Panc1 (cell line): ENCODE data around the gene AGPAT4.

ENCODE experiments used
- POLR2AphosphoS5 ChIP-seq: IDR thresholded peaks from 2 replicates; pipeline ENCODE4 v1.6.1; 2012; ENCODE audit warnings: mild to moderate bottlenecking, low read depth, low read length, moderate library complexity
- TCF7L2 ChIP-seq: IDR thresholded peaks from 2 replicates; pipeline ENCODE4 v1.6.1; 2011; ENCODE audit warnings: mild to moderate bottlenecking, low read depth, low read length, inconsistent platforms
- TF ChIP-seq, protein P1 (sequence below): fragments of 450-650 bp; IDR thresholded peaks from 2 replicates; pipeline ENCODE4 v1.5.1; 2017; ENCODE audit warnings: mild to moderate bottlenecking
- TF ChIP-seq, protein P2 (sequence below), 2 experiments: IDR thresholded peaks; 2 replicates each; pipeline ENCODE4 v1.6.1; 2011 to 2012; ENCODE audit warnings: low read depth in 2 of 2, control low read depth in 1 of 2, low read length in 1 of 2, mild to moderate bottlenecking in 1 of 2, moderate library complexity in 1 of 2; ENCODE audit not compliant: insufficient read depth in 1 of 2

- TF ChIP-seq, protein P1, sequence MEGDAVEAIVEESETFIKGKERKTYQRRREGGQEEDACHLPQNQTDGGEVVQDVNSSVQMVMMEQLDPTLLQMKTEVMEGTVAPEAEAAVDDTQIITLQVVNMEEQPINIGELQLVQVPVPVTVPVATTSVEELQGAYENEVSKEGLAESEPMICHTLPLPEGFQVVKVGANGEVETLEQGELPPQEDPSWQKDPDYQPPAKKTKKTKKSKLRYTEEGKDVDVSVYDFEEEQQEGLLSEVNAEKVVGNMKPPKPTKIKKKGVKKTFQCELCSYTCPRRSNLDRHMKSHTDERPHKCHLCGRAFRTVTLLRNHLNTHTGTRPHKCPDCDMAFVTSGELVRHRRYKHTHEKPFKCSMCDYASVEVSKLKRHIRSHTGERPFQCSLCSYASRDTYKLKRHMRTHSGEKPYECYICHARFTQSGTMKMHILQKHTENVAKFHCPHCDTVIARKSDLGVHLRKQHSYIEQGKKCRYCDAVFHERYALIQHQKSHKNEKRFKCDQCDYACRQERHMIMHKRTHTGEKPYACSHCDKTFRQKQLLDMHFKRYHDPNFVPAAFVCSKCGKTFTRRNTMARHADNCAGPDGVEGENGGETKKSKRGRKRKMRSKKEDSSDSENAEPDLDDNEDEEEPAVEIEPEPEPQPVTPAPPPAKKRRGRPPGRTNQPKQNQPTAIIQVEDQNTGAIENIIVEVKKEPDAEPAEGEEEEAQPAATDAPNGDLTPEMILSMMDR = no peak
- TF ChIP-seq POLR2AphosphoS5 (no peak), TCF7L2 (no peak)
- TF ChIP-seq, protein P2, sequence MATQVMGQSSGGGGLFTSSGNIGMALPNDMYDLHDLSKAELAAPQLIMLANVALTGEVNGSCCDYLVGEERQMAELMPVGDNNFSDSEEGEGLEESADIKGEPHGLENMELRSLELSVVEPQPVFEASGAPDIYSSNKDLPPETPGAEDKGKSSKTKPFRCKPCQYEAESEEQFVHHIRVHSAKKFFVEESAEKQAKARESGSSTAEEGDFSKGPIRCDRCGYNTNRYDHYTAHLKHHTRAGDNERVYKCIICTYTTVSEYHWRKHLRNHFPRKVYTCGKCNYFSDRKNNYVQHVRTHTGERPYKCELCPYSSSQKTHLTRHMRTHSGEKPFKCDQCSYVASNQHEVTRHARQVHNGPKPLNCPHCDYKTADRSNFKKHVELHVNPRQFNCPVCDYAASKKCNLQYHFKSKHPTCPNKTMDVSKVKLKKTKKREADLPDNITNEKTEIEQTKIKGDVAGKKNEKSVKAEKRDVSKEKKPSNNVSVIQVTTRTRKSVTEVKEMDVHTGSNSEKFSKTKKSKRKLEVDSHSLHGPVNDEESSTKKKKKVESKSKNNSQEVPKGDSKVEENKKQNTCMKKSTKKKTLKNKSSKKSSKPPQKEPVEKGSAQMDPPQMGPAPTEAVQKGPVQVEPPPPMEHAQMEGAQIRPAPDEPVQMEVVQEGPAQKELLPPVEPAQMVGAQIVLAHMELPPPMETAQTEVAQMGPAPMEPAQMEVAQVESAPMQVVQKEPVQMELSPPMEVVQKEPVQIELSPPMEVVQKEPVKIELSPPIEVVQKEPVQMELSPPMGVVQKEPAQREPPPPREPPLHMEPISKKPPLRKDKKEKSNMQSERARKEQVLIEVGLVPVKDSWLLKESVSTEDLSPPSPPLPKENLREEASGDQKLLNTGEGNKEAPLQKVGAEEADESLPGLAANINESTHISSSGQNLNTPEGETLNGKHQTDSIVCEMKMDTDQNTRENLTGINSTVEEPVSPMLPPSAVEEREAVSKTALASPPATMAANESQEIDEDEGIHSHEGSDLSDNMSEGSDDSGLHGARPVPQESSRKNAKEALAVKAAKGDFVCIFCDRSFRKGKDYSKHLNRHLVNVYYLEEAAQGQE (IDR thresholded peaks at IDR 0.05; ENCODE audit: insufficient read depth in 1 of 2, low read depth in 2 of 2, low read length in 1 of 2) = no peak
These were observed 120.1 kb downstream of the AGPAT4 start for GRCh38 chr6:161153725-161154124.
